ENCODE measurements around the gene JAK1.

The JAK1 gene

DNA sequence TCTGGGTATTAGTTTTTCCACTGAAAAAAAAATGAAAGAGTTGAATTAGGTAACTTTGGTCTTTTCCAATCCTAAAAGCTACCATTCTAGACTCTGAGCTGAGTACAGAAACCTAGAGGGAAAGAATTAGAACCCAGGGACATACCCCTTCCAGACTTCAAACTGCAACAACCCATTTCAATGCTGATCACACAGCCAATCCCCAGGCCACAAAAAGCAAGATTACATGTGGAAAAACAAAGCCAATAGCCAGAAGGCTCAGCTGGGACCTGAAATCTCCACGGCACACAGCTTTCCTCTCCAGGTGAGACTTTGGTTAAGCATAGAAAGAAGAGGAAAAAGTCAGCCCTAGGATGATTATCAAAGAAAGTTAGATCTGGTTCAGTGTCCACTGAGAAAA, 88.8 kb downstream of the JAK1 start:
- no peak for DNase-seq (ENCODE audit: low read depth)
- TF ChIP-seq, protein P1, sequence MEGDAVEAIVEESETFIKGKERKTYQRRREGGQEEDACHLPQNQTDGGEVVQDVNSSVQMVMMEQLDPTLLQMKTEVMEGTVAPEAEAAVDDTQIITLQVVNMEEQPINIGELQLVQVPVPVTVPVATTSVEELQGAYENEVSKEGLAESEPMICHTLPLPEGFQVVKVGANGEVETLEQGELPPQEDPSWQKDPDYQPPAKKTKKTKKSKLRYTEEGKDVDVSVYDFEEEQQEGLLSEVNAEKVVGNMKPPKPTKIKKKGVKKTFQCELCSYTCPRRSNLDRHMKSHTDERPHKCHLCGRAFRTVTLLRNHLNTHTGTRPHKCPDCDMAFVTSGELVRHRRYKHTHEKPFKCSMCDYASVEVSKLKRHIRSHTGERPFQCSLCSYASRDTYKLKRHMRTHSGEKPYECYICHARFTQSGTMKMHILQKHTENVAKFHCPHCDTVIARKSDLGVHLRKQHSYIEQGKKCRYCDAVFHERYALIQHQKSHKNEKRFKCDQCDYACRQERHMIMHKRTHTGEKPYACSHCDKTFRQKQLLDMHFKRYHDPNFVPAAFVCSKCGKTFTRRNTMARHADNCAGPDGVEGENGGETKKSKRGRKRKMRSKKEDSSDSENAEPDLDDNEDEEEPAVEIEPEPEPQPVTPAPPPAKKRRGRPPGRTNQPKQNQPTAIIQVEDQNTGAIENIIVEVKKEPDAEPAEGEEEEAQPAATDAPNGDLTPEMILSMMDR (conservative IDR thresholded peaks at IDR 0.05; ENCODE audit: low read length) = no peak
- no peak overlapping the region for H3K4me3 ChIP-seq (ENCODE audit: low read length)

DNA sequence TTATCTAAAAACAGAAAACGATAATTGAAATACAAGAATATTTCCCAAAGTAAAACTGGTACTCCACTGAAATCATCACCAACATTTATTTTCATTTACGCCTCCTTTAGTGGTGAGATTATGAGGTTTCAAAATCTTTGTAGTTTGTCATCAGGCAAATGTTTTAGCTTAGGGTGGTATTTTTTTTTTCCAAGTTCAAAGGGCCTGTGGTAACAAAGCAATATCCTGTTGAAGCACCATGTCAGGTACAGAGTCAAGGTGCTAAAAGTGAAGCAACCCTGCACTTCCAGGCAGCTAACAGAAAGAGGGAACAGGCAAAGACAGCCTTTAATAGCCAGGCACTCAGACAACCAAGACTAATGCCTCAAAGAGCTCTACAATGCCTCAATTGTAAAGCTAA, 89.2 kb downstream of the JAK1 start:
- DNase-seq (ENCODE audit: low read depth) = no peak
- H3K4me3 ChIP-seq (ENCODE audit: low read length) = no peak overlapping the region
- TF ChIP-seq, protein P1 (conservative IDR thresholded peaks at IDR 0.05; ENCODE audit: low read length) = no peak

DNA sequence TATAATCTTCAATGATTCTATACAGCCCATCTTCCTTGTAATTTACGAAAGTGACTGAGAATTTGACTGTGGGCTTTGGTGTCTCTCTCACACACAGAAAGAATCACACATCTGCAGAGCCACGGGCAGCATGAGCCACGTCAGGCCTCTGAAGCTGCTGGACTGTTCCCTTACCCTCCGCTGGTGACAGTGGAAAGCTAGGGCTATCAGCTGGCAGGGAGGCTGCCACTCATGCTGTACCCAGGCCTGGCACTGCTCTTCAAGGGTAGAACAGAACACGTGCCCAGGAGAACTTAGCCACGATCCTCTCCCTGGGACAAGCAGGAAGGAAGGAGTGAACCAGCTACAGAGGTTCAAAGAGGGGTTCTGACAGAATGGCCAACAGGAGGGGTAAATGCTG, 90.7 kb downstream of the JAK1 start:
- TF ChIP-seq, protein P1 (conservative IDR thresholded peaks at IDR 0.05; ENCODE audit: low read length) = no peak
- DNase-seq (ENCODE audit: low read depth) = no peak
- H3K4me3 ChIP-seq (ENCODE audit: low read length) = no peak overlapping the region

DNA sequence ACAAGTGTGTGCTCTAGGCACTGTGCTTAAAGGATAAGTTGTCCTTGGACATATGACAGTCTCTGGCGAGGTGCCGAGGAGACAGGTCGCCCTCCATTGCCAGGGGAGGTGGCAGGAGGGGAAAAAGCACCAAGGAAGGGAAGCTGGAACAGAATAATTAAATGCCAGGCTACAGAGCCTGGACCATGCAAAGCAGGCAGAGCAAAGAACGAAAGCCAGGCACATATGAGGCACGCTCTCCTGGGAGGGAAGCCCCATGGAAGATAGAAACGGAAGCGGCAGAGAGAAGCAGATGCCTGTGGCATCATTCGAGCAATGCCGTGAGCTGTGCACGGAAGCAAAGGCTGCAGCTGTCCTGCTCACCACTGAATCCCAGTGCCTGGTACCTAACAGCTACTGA, 91.2 kb downstream of the JAK1 start:
- DNase-seq (ENCODE audit: low read depth) = no peak
- no peak overlapping the region for H3K4me3 ChIP-seq (ENCODE audit: low read length)
- TF ChIP-seq, protein P1 (conservative IDR thresholded peaks at IDR 0.05; ENCODE audit: low read length) = no peak

DNA sequence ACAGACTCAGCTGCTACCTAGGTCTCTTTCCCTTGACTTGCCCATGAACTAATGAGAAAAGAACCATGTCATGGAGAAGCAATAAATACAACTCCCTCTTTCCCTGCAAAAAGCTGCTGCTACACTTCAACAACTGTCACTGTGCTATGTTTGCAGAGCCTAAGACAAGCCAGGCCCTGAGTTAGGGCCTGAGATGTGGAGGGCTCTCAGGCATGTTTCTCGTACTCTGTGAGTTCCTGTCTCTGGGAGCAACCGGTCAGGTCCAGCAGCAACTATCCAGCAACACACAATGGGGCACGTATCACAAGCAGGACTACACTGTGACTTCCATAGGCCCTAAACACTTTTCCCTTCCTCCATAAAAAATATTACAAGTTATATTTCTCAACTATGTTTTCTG, 91.7 kb downstream of the JAK1 start:
- TF ChIP-seq, protein P1 (conservative IDR thresholded peaks at IDR 0.05; ENCODE audit: low read length) = no peak
- H3K4me3 ChIP-seq (ENCODE audit: low read length) = no peak overlapping the region
- DNase-seq (ENCODE audit: low read depth) = no peak

DNA sequence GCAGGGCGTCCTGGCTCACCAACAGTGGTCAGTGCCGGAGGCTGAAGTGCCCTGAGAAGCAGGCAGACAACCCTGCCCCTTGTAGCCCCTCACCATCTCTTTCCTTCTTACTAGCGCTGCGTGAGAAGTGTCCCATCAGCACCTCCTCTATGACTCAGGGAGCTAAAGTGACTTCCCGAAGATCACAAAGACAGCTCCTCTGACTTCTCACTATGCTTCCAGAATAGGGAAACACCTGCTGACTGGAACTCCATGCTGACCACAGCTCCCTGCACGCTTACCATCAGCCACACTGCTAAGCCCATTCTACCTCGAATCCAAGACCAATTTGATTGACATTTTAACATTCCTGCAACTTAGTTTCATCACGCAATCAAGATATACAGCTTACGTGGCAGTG, 92.8 kb downstream of the JAK1 start:
- TF ChIP-seq, protein P1 (conservative IDR thresholded peaks at IDR 0.05; ENCODE audit: low read length) = no peak
- DNase-seq (ENCODE audit: low read depth) = no peak
- H3K4me3 ChIP-seq (ENCODE audit: low read length) = no peak overlapping the region

DNA sequence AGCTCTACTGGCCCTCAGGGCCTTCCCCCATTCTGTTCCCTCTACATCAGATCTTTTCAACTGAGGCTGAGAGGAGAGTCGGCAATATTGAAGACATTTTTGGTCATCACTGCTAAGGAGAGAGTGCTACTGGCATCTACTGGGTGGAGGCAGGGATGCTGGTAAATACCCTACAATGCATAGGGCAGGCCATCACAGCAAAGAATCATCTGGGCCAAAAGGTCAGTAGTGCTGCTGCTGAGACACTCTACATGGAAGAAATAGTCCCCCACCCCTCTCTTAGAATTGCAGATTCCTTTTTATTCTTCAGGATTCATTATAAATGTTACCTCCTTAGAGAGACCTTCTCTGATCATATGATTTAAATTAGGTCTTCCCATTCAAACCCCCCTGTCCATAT, 94.3 kb downstream of the JAK1 start:
- TF ChIP-seq, protein P1 (conservative IDR thresholded peaks at IDR 0.05; ENCODE audit: low read length) = no peak
- H3K4me3 ChIP-seq (ENCODE audit: low read length) = no peak overlapping the region
- no peak for DNase-seq (ENCODE audit: low read depth)

Data from AG10803 (cell line).